ENCODE measurements around the gene STEAP4. TPM values are rescaled to one million over a fixed set of nuclear protein-coding genes. Genes with fewer than 3 reads are reported as not detected.
"Not testable (repeated sequence)": the region's sequence is repeated elsewhere in the genome, so short reads cannot be mapped to it uniquely, and the experiment has no call there.

The STEAP4 gene
- total and polyA plus RNA-seq, 4 donors: 3.7 to 43.8 (median 12.8) TPM

GRCh38 chr7:88268051-88268450 is 38.6 kb downstream of the STEAP4 start:
- Histone ChIP-seq H3K27ac (ENCODE audit: low read depth in 1 of 2, low read length in 2 of 2) (no peak overlapping the region), H3K9me3 (ENCODE audit: control insufficient read depth in 4 of 4, low read length in 3 of 4) (no peaks in the 10 kb centered on the region), H3K36me3 (ENCODE audit: control insufficient read depth in 4 of 4, insufficient read depth in 3 of 4, low read depth in 1 of 4, low read length in 3 of 4) (no peaks in the 10 kb centered on the region), H3K4me1 (ENCODE audit: control insufficient read depth in 4 of 4, insufficient read depth in 4 of 4, low read length in 3 of 4) (no peaks in the 10 kb centered on the region), H3K9ac (ENCODE audit: low read depth in 1 of 2, low read length in 2 of 2) (no peak overlapping the region), H3K27me3 (ENCODE audit: control insufficient read depth in 4 of 4, insufficient read depth in 4 of 4, low read length in 3 of 4) (no peaks in the 10 kb centered on the region), H3K4me3 (ENCODE audit: low read depth in 1 of 3, low read length in 3 of 3) (no peak overlapping the region)
- WGBS: 75% methylated on average over 2 of the region's 2 CpGs
- DNase-seq (ENCODE audit: low spot score): no peak
- TF ChIP-seq YY1 (IDR thresholded peaks at IDR 0.05) (no peak), REST (IDR thresholded peaks at IDR 0.05) (no peak), FOXA1 (IDR thresholded peaks at IDR 0.05) (no peak), MAX (IDR thresholded peaks at IDR 0.05) (no peak), HNF4G (IDR thresholded peaks at IDR 0.05) (no peak), SP1 (IDR thresholded peaks at IDR 0.05) (no peak), ZBTB33 (IDR thresholded peaks at IDR 0.05) (no peak), ATF3 (IDR thresholded peaks at IDR 0.05) (no peak), RAD21 (IDR thresholded peaks at IDR 0.05) (no peak), CTCF (IDR thresholded peaks at IDR 0.05; ENCODE audit: low read depth, low read length, missing input control) (no peak)

- TF ChIP-seq FOXA1 (IDR thresholded peaks at IDR 0.05): no peak
- no peak for TF ChIP-seq REST (IDR thresholded peaks at IDR 0.05)
- no peak for TF ChIP-seq SP1 (IDR thresholded peaks at IDR 0.05)
- no peak for TF ChIP-seq HNF4A (conservative IDR thresholded peaks at IDR 0.05)
- no peak for TF ChIP-seq FOXA2 (IDR thresholded peaks at IDR 0.05)
- Histone ChIP-seq H3K9ac (ENCODE audit: low read depth in 1 of 2, low read length in 2 of 2) (no peak overlapping the region), H3K4me1 (ENCODE audit: control insufficient read depth in 4 of 4, insufficient read depth in 4 of 4, low read length in 3 of 4) (peaks cover 0 to 1% (median 0%) of the 10 kb centered on the region in 4 donors), H3K27me3 (ENCODE audit: control insufficient read depth in 4 of 4, insufficient read depth in 4 of 4, low read length in 3 of 4) (no peaks in the 10 kb centered on the region), H3K4me3 (ENCODE audit: low read depth in 1 of 3, low read length in 3 of 3) (no peak overlapping the region), H3K36me3 (ENCODE audit: control insufficient read depth in 4 of 4, insufficient read depth in 3 of 4, low read depth in 1 of 4, low read length in 3 of 4) (no peaks in the 10 kb centered on the region), H3K27ac (ENCODE audit: low read depth in 1 of 2, low read length in 2 of 2) (no peak overlapping the region), H3K9me3 (ENCODE audit: control insufficient read depth in 4 of 4, low read length in 3 of 4) (no peaks in the 10 kb centered on the region)
- DNase-seq (ENCODE audit: low spot score): no peak
- WGBS: 92% methylated on average over 4 of the region's 4 CpGs
Observed at GRCh38 chr7:88267421-88267820, 39.3 kb downstream of the STEAP4 start.

GRCh38 chr7:88264987-88265386 is 41.7 kb downstream of the STEAP4 start:
- H3K4me3 ChIP-seq (ENCODE audit: low read depth in 1 of 3, low read length in 3 of 3); H3K36me3 ChIP-seq (ENCODE audit: control insufficient read depth in 4 of 4, insufficient read depth in 3 of 4, low read depth in 1 of 4, low read length in 3 of 4); H3K9ac ChIP-seq (ENCODE audit: low read depth in 1 of 2, low read length in 2 of 2); H3K4me1 ChIP-seq (ENCODE audit: control insufficient read depth in 4 of 4, insufficient read depth in 4 of 4, low read length in 3 of 4); H3K27ac ChIP-seq (ENCODE audit: low read depth in 1 of 2, low read length in 2 of 2); H3K9me3 ChIP-seq (ENCODE audit: control insufficient read depth in 4 of 4, low read length in 3 of 4); DNase-seq (ENCODE audit: low spot score); H3K27me3 ChIP-seq (ENCODE audit: control insufficient read depth in 4 of 4, insufficient read depth in 4 of 4, low read length in 3 of 4): not testable (repeated sequence)
- WGBS: 66% methylated on average over 3 of the region's 3 CpGs

All from liver (tissue), 9 donors.